NCI-H748 treated with DMSO at 0.1 percent for 48 hours (cell line): Measurements from ENCODE around the gene TOMM34.
A peak's percentile ranks its signal among the peaks of the same experiment; 100 is the strongest.

Source experiments
- DNase-seq: peaks from one replicate; lab custom pipeline; 2025; lab: John Stamatoyannopoulos, UW

TOMM34 gene

DNA sequence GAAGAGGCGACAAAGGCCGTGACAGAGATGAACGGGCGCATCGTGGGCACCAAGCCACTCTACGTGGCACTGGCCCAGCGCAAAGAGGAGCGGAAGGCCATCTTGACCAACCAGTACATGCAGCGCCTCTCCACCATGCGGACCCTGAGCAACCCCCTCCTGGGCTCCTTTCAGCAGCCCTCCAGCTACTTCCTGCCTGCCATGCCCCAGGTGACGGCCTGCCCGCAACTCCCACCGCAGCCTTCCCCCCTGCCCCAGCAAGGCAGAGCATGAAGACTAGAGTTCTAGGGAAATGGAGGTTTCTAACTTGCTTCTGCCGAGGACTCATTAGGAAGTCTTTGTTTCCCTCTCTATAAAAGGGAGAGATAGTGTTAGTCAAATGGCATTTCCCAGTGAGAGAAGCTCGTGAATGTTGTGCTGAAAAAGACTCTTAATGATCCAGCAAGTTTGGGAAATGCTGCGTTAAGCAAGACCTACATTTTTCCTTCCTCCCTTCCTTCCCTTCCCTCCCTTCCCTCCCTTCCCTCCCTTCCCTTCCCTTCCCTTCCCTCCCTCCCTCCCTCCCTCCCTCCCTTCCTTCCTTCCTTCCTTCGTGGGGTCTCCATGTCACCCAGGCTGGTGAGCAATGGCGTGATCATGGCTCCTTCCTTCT lies 29.6 kb downstream of the TOMM34 start:
- no peak for DNase-seq

DNA sequence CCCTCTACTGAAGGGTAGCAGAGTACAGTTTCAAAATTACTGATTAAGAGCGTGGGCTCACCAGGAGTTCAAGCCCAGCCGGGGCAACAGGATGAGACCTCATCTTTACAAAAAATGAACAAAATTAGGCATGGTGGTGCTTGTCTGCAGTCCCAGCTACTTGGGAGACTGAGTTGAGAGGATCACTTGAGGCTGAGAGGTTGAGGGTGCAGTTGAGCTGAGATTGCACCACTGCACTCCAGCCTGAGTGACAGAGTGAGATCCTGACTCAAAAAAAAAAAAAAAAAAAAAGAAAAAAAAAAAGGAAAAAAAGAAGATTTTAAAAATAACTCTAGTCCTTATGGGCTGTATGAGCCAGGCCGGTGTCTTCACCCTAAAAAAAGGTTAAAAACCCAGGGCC lies 31.6 kb downstream of the TOMM34 start:
- DNase-seq = no peak

DNA sequence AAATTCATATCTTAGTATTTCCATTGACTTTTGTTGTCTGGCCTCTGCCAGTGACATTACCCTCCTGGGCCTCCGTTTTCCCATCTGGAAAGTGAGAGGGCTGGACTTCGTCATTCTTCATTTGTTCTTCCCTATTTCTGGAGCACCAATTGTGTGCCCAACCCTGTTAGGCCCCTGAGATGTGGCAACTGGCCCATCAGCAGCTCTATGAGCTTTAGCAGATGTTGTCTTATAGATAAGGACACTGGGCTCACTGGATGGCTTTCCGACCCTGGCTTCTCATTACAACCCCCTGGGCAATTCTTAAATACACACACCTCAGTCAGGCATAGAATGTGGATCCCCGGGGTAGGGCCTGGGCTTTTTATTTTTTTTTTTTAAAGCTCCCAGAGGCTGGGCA lies 35.7 kb downstream of the TOMM34 start:
- DNase-seq = no peak

DNA sequence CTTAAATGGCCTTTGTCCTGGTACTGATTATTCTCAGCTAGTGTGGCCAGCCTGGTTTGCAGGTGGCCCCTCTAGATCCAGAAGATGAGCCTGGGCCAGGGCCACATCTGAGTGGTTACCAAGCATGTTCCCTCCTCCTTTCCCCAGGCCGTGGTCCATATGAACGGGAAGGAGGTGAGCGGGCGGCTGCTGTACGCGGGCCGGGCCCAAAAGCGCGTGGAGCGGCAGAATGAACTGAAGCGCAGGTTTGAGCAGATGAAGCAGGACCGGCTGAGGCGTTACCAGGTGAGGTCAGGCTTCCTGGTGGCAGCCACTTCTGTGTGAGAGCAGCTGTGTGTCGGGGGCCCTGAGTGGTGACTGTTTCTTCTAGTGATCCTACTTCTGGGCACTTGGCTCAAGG lies 38.8 kb downstream of the TOMM34 start:
- DNase-seq = no peak

DNA sequence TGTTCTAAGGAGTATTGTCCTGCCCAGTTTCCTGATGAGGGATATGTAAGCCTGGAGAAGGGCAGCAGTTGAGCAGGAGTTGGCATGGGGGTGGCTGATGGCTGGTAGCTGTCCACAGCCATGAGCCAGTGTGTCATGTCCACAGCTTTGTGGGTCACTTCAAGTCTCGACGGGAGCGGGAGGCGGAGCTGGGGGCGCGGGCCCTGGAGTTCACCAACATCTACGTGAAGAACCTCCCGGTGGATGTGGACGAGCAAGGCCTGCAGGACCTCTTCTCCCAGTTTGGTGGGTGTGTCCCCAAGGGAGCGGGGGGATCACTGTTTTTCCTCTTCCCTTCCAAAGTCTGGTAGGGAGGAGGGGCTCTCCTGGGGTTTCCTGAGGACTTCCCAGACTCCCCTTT lies 41.4 kb downstream of the TOMM34 start:
- DNase-seq = no peak

DNA sequence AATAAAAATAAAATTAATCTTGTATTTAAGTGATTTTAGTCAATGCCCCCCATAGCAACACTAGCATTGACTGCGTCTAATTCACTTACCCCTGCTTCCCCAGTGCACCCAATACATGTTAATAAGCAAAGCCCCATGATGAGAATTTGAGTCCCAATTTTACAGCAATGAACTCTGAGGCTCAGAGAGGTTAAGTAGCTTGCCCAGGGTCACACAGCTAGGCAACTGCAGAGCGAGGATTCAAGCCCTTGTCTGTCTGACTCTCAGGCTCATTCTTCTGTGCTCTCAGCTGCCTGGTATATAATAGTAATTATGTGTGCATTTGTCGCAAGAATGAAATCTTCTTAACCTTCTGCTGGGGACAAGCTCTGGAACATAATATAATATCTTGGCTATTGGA lies 41.9 kb downstream of the TOMM34 start:
- no peak for DNase-seq

DNA sequence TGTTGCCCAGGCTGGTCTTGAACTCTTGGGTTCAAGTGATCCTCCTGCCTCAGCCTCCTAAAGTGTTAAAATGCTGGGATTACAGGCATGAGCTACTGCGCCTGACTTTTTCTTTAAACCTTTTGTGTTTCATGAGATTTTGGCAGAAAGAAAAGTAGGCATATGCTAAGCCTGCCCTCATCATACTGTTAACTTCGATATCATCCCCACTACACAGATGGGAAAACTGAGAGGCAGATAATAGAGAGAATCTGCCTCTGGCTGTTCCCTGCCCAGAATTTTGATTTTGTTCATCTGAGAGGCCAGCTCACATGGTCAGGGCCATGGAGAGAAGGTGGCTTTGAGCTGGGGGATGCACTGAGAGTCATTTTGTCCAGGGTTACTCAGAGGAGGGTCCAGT lies 42.8 kb downstream of the TOMM34 start:
- no peak for DNase-seq

DNA sequence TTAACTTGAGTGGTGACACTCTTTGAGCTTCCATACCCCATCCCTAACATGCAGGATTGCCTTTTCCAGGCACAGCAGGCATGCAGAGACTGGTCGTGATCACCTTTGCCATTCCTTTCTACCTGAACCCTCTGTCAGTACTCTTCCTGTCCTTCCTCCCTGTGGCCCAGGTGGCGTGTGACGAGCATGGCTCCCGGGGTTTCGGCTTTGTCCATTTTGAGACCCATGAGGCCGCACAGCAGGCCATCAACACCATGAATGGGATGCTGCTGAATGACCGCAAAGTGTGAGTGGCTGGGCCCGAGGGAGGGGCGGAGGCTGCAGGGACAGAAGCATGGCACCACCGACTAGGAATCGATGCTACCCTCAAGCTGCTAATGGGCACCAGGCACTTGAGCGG lies 43.6 kb downstream of the TOMM34 start:
- DNase-seq = no peak

DNA sequence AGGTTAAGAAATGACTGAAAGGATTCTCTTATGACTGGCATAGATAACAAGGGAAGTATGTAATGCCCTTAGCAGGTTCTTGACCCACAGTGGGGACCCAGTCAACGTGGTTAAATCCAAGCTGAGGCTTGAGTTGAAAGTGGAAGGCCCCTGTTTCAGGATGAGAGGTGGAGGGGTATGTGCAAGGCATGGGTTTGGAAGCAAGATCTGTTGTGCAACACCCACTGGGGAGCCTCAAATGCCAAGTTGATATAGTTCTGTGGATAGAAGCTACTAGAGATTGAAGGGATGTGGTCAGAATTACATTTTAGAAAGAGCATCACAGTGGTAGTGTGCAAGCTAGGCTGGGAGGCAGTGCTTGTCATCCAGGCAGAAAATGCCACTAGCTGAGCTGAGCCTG lies 45.3 kb downstream of the TOMM34 start:
- no peak for DNase-seq

DNA sequence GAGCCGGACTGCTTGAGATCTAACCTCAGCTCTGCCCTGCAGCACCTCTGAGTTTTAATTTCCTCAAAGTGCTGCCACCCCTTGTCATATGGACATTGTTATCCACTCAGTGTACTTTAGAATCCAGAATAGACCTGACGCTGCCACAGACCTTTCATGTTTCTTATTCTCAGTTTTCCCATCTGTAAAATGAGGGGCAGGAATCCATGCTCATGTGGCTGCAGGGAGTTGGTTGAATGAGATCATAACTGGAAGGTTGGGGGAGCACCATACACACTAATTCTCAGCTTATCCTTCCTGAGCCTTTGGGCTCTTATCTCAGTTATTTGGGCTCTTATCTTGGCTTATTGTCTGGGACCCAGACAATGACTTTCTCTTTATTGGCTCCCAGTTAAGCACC lies 48.0 kb downstream of the TOMM34 start:
- DNase-seq = no peak

DNA sequence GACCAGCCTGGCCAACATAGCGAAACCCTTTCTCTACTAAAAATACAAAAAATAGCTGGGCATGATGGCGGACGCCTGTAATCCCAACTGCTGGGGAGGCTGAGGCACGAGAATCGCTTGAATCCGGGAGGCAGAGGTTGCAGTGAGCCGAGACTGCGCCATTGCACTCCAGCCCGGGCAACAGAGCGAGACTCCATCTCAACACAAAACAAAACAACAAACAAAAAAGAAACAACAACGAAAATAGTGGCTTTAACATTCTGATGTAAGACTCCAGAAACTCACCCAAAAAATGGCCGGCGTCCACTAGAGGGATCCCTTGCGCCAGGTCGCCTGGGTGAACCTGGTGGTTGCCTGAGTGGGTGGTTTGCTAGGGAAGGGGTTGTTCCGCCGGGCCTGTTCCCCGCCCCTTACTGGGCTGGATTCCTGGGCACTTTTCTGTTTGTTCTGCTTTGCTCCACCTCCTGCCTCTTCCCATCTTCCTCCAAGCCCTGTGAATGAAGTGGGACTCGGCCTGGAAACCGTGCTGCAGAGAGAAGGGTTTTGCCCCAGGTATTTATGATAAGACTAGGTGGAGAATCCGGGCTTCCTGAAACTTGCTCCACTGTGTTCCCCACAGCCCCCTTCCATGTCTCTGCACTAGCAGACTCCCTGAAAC lies 48.8 kb downstream of the TOMM34 start:
- no peak for DNase-seq

DNA sequence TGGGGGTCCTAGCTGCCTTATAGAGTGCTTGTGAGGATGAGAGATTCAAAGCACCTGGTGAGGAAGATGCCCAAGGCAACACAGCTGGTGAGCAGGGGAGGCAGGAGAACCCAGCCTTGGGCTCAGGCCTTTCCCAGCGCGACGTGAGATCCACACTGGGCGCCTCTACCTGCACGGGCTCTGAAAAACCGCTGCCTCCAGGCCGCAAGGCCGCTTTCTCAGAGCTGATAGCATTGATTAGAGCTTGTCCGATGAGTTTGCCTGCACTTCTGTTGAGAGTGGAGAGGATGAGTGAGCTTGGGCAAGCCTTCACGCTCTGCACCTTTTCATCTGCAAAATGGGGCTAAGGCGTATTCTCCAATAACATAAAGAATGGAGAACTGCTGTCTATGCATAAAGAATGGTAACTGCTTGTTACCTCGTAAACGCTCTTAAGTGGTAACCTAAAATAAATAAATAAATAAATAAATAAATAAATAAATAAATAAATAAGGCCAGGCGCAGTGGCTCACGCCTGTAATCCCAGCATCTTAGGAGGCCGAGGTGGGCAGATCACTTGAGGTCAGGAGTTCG lies 49.4 kb downstream of the TOMM34 start:
- DNase-seq = no peak

DNA sequence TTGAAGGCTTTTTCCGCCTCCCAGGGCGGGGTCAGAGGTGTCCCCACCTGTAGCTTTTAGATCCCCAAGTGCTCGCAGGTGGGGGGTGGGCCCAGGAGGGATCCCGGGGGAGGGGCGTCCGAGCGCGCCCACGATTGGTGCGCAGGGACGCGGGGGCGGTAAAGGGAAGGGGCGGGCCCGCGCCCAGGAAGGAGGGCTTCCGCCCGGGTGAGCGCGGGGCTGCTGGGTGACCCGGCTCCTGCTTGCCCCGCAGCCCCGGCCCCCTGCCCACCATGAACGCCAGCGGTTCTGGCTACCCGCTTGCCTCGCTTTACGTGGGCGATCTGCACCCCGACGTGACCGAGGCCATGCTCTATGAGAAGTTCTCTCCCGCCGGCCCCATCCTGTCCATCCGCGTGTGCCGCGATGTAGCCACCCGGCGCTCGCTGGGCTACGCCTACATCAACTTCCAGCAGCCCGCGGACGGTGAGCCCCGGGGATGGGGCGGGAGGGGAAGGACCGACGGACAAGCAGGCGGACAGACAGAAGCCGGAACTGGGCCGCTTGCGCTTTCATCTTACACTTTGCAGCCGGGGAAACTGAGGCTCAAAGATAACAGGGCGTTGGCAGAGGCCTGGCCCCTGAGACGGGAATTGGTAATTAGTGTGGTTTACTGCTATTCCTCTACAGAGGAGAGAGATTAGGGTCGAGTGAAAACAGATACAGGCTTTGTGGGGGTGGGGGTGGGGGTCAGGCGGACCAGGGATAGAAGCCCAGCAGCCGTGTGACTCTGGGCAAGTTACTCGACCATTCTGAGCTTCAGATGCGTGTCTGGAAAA lies 50.1 kb downstream of the TOMM34 start, which contains the start of gene PABPC1L:
Gene PABPC1L, plus strand, starts transcription at position 189 of the 818 bp plus-strand sequence. Its CDS starts 84 bp downstream, at position 273.
- DNase-seq = peak; percentile 48

DNA sequence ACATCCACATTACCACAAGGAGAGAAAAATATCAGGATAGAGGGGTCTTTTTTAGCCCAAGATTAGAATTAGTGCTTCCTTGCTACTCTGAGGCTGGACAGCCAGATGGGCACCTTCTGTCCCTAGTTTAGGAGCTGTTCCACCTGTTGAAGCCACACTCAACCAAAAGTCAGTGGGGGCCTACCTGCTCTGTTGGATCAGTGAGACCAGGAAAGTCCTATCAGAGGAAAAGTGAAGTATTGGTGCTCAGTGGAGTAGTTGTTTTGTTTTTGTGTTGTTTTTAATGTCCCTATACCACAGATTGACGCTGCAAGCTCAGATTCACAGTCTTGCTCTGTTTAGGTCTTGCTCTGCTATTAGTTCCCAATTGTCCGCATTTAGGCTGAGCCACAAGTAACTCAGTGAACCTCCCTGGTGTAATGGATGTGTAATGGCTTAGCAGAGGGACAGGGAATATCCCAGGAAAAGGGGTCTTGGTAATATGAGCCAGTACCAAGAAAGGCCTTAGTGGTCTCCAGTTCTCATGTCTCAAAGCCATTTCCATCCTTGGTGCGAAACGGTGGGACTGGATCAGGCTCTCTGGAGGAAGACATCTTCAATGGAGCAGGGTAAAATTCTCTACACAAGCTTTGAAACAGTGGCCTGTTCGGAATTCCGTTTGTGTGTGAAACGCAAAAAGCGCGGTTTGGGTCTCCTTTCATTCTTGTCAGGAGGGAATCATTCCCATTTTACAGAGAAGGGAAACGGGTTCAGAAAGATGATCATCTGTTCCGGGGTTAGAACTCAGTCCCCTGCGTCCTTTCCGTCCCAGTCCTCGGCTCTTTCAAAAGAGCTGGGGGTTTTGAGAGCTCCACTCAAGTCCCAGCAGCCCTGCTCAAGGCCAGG lies 51.0 kb downstream of the TOMM34 start:
- DNase-seq = no peak

DNA sequence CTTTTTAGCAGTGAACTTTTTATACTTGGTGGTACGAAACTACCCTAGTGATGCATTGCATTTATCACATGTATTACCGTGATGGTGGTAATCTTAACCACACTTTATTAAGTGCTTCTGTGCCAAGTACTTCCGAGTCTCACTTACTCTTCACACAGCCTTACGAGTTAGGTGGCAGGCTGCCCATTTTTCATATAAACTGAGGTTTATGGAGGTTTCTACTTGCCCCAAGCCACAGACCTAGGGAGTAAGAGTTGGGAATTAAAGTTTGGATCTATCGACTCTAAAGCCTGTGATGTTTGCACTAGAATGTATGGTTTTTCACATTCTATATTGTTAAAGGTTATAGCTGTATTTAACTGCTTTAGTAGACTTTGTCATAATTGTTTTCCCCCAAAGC lies 55.8 kb downstream of the TOMM34 start:
- no peak for DNase-seq

DNA sequence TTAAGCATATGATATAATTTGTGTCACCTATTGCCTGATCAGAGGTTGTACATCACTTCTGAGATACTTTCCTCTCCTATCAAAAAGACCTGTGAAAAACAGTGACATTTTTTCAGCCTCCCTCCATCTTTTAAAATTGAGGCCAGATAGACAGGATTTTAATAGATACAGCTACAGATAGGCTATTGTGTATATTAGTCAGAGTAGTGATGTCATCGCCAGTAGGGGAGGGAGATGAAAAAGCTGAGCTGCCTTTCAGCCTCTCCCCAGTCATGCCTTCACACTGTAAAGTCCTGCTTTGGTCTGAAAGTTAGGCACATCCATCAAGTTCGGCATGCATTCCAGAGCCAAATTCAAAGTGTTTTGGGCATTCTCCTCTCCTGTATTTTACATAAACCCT lies 58.2 kb downstream of the TOMM34 start:
- no peak for DNase-seq

DNA sequence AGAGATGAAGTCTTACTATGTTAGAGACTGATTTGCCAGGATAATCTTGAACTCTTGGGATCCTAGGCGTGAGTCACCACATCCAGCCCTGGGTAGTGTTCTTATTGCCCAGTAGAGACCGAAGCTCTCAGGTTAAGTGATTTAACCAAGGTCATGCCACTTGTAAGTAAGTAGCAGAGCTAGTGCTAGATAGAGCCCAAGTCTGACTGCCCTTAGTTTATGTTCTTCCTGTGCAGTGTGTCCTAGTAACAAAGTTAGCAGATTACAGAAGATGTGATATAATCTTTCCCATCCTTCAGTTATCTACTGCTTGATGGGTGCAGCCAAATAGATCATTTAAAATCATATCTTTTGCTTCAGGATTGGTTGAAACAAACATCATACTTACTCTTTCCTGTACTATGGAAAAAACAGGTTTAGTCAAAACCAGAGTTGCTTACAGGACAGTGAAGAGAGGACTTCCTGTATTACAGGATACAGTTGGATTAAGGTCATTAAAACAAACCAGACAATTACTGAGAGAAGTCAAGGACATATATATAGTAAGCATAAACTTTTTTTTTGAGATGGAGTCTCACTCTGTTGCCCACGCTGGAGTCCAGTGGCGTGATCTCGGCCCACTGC lies 59.9 kb downstream of the TOMM34 start:
- DNase-seq = no peak

DNA sequence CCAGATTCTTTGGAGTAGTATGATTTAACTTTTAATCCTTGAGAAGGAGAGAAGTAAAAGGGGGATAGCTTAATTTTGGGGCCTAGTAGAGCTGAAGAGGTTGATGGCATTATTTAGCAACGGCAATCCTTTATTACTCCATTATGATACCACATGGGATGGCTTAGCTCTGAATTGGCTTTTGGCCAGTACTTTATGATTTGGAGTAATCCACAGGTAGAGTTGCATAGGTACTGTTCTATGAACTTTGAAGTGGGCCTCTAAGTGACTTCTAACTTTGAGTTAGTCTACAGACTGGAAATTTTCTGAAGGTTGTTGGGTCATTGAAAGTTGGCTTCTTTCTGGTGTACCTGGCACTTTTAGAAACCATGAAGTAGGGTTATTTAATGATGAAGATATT lies 63.1 kb downstream of the TOMM34 start:
- no peak for DNase-seq

DNA sequence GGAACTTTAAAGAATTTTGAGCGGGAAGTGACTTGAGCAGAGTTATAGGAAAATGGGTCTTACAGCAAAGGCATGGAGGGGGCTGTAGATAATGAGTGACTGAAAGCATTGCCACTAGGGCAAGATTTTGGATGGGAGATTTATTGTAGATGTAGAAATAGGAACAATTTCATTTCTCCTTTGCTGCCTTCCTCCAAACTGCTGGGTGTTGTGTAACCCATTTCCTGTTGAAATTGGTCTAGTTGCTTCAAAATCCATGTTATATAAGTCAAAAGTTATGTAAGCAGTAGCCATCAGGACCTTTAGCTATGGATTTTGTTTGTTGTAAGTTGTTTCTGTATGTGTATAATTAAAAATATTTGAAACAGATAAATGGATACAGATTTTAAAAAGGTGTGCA lies 63.6 kb downstream of the TOMM34 start:
- DNase-seq = no peak

DNA sequence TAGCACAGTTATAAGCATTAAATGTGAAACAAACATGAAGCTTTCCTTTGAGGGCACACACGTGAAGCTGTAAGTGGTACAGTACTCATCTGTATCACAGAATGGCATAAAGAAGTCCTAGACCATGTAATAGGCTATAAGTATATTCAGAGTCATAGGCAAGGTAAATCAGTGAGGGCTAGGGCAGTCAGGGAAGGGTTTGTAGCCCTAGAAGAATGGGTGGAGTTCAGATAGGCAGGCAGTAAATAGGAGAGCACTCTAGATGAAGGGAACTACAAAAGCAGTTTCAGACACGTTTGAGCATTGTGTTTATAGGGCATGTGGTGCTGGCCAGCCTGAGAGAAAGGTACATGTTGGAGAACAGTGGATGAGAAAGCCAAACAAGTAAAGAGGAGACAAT lies 65.2 kb downstream of the TOMM34 start:
- no peak for DNase-seq
